NCI-H460 (cell line): ENCODE measurements around the gene NEDD4L. TPM values are rescaled to one million over a fixed set of nuclear protein-coding genes. Genes with fewer than 3 reads are reported as not detected.

ENCODE experiments used
- DNase-seq: peaks from one replicate; pipeline ENCODE4 v3.0.0-alpha.2; 2016; ENCODE audit warnings: low read depth; ENCODE audit errors: extremely low read depth
- total RNA-seq: library from RNA; depleted of rRNA; stranded (reverse); fragments of >200 nt; shearing (Covaris generic); gene quantifications from 2 replicates; pipeline ENCODE4 v1.2.3, GENCODE V29; 2014

Gene NEDD4L
- total RNA-seq, 1 experiment from 2014 or later: 25.1 TPM

- DNase-seq: no peak
These were observed 131.8 kb downstream of the NEDD4L start for GRCh38 chr18:58175786-58176176.

DNA sequence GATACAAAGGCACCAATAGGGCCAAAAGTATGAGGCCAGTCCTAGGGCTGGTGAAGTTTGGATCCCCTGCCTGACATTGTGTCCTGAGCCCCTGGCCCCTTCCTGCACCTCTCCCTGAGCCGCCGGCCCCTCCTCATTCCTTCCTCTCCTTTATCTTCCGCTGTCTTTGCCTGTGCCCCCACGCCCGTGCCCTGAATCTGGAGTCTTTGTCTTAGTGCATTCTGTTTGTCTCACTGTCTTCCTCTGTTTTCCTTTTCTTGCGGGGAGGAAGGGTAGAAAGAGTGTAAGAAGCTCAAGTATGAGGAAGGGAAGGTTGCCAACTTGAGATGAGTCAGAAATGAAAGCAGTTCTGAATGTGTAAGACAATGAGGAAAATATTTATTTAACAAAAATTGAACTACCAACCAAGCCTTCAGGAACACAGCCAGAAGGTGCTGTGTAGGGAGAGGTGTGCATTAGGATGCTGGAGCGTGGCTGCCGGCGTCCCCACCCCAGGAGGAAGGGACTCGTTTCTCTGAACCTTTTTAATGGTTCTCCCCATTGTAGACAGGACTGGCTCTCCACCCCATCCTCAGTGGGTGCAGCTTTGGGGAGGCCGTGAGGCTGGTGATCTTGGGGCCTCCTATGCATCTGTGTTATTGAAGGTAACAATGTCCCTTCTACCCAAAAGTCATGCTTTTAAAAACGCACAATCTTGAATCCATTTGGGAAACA lies 133.1 kb downstream of the NEDD4L start:
- DNase-seq: peak; percentile 18

DNA sequence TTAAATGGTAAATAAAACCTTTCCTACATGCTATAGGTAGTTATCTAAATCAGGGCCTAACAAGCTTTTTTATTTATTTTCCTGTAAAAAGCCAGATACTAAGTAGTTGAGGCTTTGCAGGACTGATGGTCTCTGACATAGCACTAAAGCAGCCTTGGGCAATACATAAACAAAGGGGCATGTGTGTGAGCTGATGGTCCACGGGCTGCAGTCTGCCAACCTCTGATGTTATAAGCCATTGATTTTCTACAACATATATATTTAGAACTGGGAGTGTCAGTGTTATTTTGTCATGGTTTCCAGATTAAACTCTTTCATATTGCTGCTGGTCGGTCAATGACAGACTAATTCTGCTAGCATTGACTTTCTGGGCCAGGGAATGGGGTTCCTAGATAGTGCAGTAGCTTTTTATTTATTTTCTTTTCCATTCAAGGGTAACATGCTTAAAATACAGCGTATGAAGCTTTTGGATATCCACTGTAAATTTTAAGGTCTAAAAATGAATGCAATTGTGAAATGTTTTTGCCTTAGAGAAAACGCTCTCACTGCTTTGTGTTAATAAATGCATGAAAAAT lies 134.0 kb downstream of the NEDD4L start:
- DNase-seq: no peak

GRCh38 chr18:58178511-58178910 lies 134.5 kb downstream of the NEDD4L start:
- no peak for DNase-seq

- DNase-seq: no peak
These were observed 136.1 kb downstream of the NEDD4L start for GRCh38 chr18:58180172-58180571.

DNA sequence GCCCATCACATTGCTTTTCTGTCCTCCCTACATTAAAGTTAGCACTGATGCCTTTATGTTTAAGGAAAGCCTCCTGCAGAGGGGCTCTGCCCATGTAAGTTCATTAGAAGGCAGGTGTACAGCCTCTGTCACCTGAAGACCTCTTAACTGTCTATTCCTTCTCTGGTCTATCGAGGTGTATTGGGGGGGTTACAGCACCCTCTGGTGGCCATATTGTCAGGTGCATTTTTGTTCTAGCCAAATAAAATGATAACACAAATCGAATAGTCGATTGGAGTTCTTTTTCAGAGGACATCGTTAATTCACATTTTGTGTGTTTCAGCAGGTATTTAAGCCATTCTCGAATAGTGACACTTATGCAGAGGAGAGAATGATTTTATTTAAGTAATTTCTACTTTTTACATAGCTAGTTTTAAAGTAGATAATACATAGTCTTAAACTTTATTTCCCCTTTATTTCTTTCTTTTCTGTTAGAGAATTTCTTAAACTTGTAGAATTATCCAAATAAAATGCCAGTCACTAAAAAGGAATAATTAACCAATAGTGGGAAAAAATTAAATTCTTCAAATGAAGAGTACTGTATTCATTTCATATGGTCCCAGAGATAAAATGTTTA lies 136.8 kb downstream of the NEDD4L start:
- DNase-seq: peak; percentile 55

- no peak for DNase-seq
These were observed 138.0 kb downstream of the NEDD4L start for GRCh38 chr18:58181988-58182387.

- no peak for DNase-seq
These were observed 139.2 kb downstream of the NEDD4L start for GRCh38 chr18:58183226-58183625.

- DNase-seq: no peak
These were observed 142.4 kb downstream of the NEDD4L start for GRCh38 chr18:58186258-58186948.

- no peak for DNase-seq
These were observed 143.6 kb downstream of the NEDD4L start for GRCh38 chr18:58187674-58188073.

DNA sequence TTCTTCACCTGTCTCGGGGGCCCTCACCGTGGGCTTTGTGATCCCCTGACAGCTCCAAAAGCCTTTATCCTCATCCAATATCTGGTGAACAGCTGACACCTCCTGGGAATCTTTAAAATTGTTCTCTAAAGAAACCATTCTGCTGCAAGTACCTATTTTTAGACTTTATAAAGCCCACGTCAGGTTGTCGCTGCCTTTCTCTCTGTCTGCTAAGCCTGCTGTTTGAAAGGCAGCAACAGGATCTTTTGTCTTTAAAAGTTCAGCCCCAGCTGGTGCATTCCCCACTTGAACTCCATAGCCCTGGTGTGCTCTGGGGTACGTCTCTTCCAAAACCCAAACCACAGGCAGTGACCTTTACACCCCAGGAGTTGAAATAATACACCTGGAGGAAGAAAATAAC lies 145.0 kb downstream of the NEDD4L start:
- DNase-seq: no peak

DNA sequence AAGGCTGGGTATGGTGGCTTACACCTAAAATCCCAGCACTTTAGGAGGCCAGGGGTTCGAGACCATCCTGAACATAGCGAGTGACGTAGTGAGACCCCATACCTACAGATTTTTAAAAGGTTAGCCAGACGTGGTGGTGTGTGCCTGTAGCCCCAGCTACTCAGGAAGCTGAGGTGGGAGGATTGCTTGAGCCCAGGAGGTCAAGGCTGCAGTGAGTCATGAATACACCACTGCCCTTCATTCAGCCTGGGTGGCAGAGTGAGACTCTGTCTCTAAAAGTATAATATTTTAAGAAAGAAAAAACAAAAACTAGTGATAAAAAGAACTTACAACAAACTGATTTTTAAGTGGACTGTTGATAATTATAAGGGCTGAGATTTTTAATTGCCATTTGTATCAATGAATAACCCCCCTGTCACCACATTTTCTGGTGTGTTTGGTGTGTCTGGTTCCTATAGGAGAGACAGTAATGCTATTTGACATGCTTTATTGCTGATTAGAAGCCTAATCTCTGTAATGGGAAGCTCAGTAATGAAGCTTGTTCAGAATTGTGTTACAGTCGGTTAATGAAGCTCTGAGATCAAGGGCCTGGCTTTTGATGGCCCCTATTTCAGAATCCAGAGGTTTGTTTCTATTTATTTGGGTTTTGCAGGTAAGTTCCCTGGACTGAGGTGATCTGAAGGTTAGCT lies 147.0 kb downstream of the NEDD4L start:
- DNase-seq: no peak

GRCh38 chr18:58191626-58192025 lies 147.6 kb downstream of the NEDD4L start:
- no peak for DNase-seq

DNA sequence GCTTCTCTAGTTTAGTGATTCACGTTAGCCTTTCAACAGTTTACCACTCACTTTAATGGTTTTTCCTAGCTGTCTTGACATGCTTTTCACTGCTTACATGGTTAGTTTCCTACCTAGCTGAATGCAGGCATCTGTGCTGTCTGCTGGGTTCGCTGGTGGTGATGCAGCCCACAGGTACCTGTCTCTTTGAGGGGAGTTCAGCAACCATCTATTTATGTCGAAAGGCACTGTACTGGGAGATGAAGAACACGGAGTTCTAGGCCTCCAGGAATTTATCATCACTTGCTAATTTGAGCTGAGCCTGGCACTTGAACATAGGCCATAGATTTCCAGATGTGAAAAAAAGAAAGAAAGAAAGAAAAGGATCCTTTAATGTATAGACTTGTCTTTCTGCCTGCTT lies 148.5 kb downstream of the NEDD4L start:
- DNase-seq: no peak

- DNase-seq: no peak
These were observed 150.0 kb downstream of the NEDD4L start for GRCh38 chr18:58194028-58194427.

DNA sequence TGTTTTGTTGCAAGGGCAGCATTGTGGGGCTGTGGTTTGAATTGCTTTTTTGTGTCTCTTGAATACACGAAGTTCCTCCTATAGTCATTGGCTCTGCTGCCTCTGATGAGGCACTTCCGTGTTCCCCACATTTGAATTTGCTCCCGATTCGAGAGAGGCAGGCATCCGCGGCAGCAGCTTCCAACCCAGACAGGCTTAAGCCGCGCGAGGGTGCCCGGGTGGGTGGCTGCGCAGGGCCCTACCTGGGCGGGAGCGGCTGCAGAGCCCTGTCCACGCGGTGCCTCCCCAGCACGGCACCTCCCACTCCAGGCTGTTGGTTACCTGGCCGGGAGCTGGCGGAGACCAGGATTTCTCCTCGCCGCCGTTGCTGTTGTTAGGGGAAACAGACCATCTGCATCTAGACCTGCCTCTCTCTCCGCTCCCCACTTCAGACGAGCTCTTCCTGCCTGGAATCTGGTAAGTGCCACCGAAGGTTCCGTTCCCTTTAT lies 151.3 kb downstream of the NEDD4L start:
- no peak for DNase-seq

DNA sequence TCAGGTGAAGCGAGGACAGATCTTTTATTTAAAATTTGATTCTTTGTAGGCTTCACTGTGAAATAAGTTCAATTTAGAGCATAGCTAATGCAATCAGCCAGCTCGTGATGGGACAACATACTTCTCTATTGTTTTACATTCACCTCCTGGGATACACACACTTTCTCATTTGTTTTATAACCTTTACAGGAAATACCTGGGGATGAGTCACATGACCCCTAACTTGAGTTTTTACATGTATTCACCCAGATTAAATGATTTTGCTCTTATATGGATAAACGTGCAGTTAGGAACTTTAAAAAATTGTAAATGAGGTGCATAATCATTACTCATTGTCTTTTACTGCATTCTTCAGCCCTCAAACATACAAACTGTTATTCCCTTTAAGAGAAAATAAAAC lies 152.1 kb downstream of the NEDD4L start:
- DNase-seq: no peak

DNA sequence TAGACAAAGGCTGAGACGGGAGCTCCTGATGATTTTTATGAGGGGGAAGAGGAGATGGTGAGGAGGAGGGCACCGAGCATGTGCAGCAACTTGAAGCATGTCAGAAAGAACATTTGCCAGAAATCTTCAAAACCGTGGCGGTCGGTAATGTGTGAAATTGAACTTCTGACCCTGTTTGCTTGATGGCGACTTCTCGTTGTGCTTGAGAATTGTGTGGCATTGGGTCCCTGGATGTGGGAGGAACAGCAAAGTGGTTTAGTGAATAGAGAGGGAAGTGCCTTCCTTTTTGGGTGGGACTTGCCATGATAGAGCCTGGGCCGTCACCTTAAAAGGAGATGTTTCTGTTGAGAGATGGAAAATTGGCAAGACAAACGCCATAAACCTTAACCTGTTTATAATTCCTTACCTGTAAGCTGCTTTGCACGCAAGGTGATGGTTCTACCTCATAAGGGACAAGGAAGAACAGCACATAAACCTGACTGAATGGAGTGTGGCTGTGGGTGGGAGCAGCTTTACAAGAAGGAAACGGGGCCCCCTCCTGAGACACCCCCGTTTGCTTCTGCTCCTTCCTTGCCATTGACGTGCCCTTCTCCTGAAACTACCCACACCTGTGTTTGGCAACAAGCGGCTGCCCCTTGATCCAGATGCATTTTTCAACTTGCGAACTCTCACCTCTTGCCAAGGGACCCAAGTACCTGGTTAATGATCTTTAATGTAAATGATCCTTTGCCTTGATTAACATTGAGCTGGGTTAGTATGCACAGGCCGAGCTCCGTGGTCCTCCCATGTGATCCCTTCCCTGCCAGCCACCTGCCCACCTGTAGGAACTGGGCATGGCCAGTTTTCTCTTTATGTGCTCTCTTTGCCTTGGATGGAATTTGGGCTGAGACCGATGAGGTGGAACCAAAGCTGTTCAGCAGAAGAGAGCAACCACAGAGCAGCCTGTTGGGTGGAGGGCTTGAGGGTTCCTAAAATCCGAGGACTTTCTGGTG lies 153.2 kb downstream of the NEDD4L start:
- no peak for DNase-seq

- DNase-seq: no peak
These were observed 157.2 kb downstream of the NEDD4L start for GRCh38 chr18:58201268-58201667.
